ENCODE measurements around the gene TRMU. TPM values are rescaled to one million over a fixed set of nuclear protein-coding genes. Genes with fewer than 3 reads are reported as not detected.

TRMU gene
- total RNA-seq, 1 donor from 2014 or later, result 70.1 TPM

DNA sequence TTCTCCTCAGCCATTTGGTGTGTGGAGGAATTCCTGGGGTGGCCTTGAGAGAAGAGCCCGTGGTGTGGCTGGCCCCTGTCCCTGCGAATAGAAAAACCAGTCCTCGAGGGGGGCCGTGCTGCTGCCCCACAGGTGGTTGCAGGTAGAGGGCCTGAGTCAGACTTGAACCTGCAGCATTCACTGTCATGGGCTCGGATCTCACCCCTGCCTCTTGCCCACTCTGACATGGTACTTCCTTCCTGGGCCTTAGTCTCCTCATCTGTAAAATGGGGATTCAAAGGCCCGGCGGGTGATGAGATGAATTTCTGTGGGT lies 19.4 kb downstream of the TRMU start:
- H4K20me1 ChIP-seq (ENCODE audit: low read depth), result peaks cover 13% of the 10 kb centered on the region
- H3K9me3 ChIP-seq (ENCODE audit: low read depth), result no peaks in the 10 kb centered on the region
- TF ChIP-seq, protein P1, sequence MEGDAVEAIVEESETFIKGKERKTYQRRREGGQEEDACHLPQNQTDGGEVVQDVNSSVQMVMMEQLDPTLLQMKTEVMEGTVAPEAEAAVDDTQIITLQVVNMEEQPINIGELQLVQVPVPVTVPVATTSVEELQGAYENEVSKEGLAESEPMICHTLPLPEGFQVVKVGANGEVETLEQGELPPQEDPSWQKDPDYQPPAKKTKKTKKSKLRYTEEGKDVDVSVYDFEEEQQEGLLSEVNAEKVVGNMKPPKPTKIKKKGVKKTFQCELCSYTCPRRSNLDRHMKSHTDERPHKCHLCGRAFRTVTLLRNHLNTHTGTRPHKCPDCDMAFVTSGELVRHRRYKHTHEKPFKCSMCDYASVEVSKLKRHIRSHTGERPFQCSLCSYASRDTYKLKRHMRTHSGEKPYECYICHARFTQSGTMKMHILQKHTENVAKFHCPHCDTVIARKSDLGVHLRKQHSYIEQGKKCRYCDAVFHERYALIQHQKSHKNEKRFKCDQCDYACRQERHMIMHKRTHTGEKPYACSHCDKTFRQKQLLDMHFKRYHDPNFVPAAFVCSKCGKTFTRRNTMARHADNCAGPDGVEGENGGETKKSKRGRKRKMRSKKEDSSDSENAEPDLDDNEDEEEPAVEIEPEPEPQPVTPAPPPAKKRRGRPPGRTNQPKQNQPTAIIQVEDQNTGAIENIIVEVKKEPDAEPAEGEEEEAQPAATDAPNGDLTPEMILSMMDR (IDR thresholded peaks at IDR 0.05), result no peak
- TF ChIP-seq EZH2 (IDR thresholded peaks at IDR 0.05), result no peak
- TF ChIP-seq EZH2phosphoT487 (IDR thresholded peaks at IDR 0.05), result no peak
- H2AFZ ChIP-seq (replicated peaks), result no peak overlapping the region
- no peaks in the 10 kb centered on the region for H3K36me3 ChIP-seq
- no peaks in the 10 kb centered on the region for H3K27me3 ChIP-seq
- Mint-ChIP-seq H3K36me3 (peaks cover 13% of the 10 kb centered on the region), H3K27me3 (ENCODE audit: insufficient read depth, low read depth) (no peaks in the 10 kb centered on the region), H3K4me3 (no peak overlapping the region), H3K27ac (no peak overlapping the region), H3K9me3 (no peaks in the 10 kb centered on the region), H3K4me1 (peaks cover 9% of the 10 kb centered on the region)
- H3K4me1 ChIP-seq, result no peaks in the 10 kb centered on the region
- no peak overlapping the region for H3K27ac ChIP-seq
- H3K4me2 ChIP-seq, result no peak overlapping the region
- H3K79me2 ChIP-seq (ENCODE audit: low read depth), result no peaks in the 10 kb centered on the region
- DNase-seq (ENCODE audit: low spot score), result no peak
- H3F3A ChIP-seq (ENCODE audit: low read depth), result no peaks in the 10 kb centered on the region
- no peak overlapping the region for H3K4me3 ChIP-seq
- no peak overlapping the region for H3K9ac ChIP-seq

DNA sequence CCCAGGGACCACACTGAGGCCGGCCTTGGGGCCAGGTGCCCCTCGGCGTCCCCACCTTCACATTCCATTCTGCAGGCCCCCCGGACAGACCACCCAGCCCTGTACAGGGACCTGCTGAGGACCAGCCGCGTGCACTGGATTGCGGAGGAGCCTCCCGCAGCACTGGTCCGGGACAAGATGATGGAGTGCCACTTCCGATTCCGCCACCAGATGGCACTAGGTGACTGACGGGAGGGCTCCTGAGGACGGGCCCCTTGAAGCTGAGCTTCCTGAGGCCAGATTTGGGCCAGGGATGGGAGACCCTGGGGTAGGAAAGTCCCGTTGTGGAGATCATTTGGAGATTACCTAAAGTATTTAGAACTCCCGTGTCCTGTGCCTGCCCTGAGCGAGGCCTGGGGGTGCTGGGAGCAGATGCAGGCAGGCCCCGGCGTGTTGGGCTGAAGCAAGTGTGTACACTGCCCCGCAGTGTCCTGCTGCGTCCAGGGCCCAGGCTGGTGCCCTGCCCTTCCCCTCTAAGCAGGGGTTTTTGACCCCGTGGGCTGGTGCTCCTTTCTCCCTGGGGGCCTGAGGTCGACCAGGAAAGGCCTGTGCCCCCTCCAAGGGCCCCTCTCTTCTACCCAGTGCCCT lies 20.0 kb downstream of the TRMU start:
- DNase-seq (ENCODE audit: low spot score), result peak; percentile 85
- Histone ChIP-seq H3K36me3 (no peaks in the 10 kb centered on the region), H3K4me3 (no peak overlapping the region), H3K4me2 (no peak overlapping the region), H3K9ac (no peak overlapping the region), H3K79me2 (ENCODE audit: low read depth) (no peaks in the 10 kb centered on the region), H3K4me1 (no peaks in the 10 kb centered on the region), H3K27me3 (no peaks in the 10 kb centered on the region), H3F3A (ENCODE audit: low read depth) (no peaks in the 10 kb centered on the region), H4K20me1 (ENCODE audit: low read depth) (peaks cover 9% of the 10 kb centered on the region), H3K27ac (no peak overlapping the region), H2AFZ (replicated peaks) (no peak overlapping the region), H3K9me3 (ENCODE audit: low read depth) (no peaks in the 10 kb centered on the region)
- H3K4me3 Mint-ChIP-seq, result no peak overlapping the region
- H3K9me3 Mint-ChIP-seq, result no peaks in the 10 kb centered on the region
- TF ChIP-seq EZH2phosphoT487 (IDR thresholded peaks at IDR 0.05), result no peak
- TF ChIP-seq, protein P1 (IDR thresholded peaks at IDR 0.05), result peak; percentile 88
- TF ChIP-seq EZH2 (IDR thresholded peaks at IDR 0.05), result no peak
- no peak overlapping the region for H3K27ac Mint-ChIP-seq
- peaks cover 14% of the 10 kb centered on the region for H3K36me3 Mint-ChIP-seq
- peaks cover 9% of the 10 kb centered on the region for H3K4me1 Mint-ChIP-seq
- no peaks in the 10 kb centered on the region for H3K27me3 Mint-ChIP-seq (ENCODE audit: insufficient read depth, low read depth)

DNA sequence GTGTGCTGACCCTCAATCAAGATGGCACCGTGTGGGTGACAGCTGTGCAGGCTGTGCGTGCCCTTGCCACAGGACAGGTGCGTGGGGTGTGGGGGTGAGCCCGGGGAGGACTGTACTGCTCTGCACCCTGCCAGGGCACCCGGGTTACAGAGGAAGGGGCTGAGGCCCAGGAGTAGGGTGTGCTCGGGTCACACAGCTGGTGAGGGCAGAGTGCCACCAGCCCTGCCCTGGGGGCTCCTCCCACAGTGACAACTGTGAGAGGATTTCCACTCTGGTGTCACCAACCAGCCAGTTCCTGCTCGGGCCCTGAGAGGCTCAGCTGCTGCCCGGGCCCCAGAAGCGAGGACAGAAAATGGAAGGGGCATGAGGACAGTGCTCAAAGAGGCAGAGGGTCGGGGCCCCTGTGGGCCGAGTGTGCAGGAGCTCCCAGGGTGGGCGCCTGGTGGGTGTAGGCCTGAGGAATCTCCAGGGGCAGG lies 20.5 kb downstream of the TRMU start:
- TF ChIP-seq, protein P1 (IDR thresholded peaks at IDR 0.05), result no peak
- TF ChIP-seq EZH2 (IDR thresholded peaks at IDR 0.05) (no peak), EZH2phosphoT487 (IDR thresholded peaks at IDR 0.05) (no peak)
- no peaks in the 10 kb centered on the region for H3K36me3 ChIP-seq
- H3K79me2 ChIP-seq (ENCODE audit: low read depth), result no peaks in the 10 kb centered on the region
- H3K4me2 ChIP-seq, result no peak overlapping the region
- H3K4me3 ChIP-seq, result no peak overlapping the region
- H3K9ac ChIP-seq, result no peak overlapping the region
- H3F3A ChIP-seq (ENCODE audit: low read depth), result no peaks in the 10 kb centered on the region
- no peaks in the 10 kb centered on the region for H3K27me3 ChIP-seq
- peaks cover 9% of the 10 kb centered on the region for H4K20me1 ChIP-seq (ENCODE audit: low read depth)
- H3K4me3 Mint-ChIP-seq, result no peak overlapping the region
- H3K9me3 Mint-ChIP-seq, result no peaks in the 10 kb centered on the region
- H2AFZ ChIP-seq (replicated peaks), result no peak overlapping the region
- H3K27ac ChIP-seq, result no peak overlapping the region
- no peaks in the 10 kb centered on the region for H3K27me3 Mint-ChIP-seq (ENCODE audit: insufficient read depth, low read depth)
- H3K27ac Mint-ChIP-seq, result no peak overlapping the region
- no peaks in the 10 kb centered on the region for H3K4me1 ChIP-seq
- peaks cover 13% of the 10 kb centered on the region for H3K36me3 Mint-ChIP-seq
- no peak for DNase-seq (ENCODE audit: low spot score)
- peaks cover 9% of the 10 kb centered on the region for H3K4me1 Mint-ChIP-seq
- H3K9me3 ChIP-seq (ENCODE audit: low read depth), result no peaks in the 10 kb centered on the region

Data from neural progenitor cell (in vitro differentiated cells).